Activated T-cell treated with anti-CD3 and anti-CD28 coated beads, Interleukin-2, amount 50 U/mL, for 4 hours (primary cell): ENCODE measurements around the gene TSPAN31. TPM values are rescaled to one million over a fixed set of nuclear protein-coding genes. Genes with fewer than 3 reads are reported as not detected.

Source experiments
- ATAC-seq, 2 donors: fragments of 200-7000 bp; cut with Tn5 transposase; one replicate each; pipeline ENCODE4 v1.10.0; 2021
- DNase-seq: peaks from one replicate; pipeline ENCODE4 v3.0.0-alpha.2; 2020
- H3K27me3 Mint-ChIP-seq: one replicate; pipeline ENCODE4 v1.8.0; 2021; ENCODE audit warnings: low read depth, mixed read lengths
- H3K36me3 Mint-ChIP-seq: one replicate; pipeline ENCODE4 v1.8.0; 2022; ENCODE audit warnings: mixed read lengths; ENCODE audit not compliant: insufficient read depth
- H3K4me1 Mint-ChIP-seq: one replicate; pipeline ENCODE4 v1.8.0; 2021; ENCODE audit warnings: low read depth, mixed read lengths
- H3K4me3 Mint-ChIP-seq: one replicate; pipeline ENCODE4 v1.8.0; 2021; ENCODE audit warnings: mild to moderate bottlenecking, moderate library complexity, mixed read lengths
- H3K9me3 Mint-ChIP-seq: one replicate; pipeline ENCODE4 v1.8.0; 2021; ENCODE audit warnings: mixed read lengths
- total RNA-seq, 3 donors: library from RNA; stranded (reverse); gene quantifications; one replicate each; pipeline ENCODE4 v1.2.1, GENCODE V29; 2021

TSPAN31 gene
- total RNA-seq, 3 donors from 2014 or later: 11.5 to 14.9 (median 14.0) TPM

GRCh38 chr12:57726884-57727757, 17.7 kb upstream of the TSPAN31 start:
- Mint-ChIP-seq H3K4me3 (no peak overlapping the region), H3K36me3 (peaks cover 33% of the 10 kb centered on the region), H3K4me1 (peaks cover 7% of the 10 kb centered on the region), H3K9me3 (no peaks in the 10 kb centered on the region), H3K27me3 (no peaks in the 10 kb centered on the region)
- DNase-seq: no peak
- ATAC-seq: no peak

- Mint-ChIP-seq H3K27me3 (no peaks in the 10 kb centered on the region), H3K36me3 (peaks cover 40% of the 10 kb centered on the region), H3K4me3 (no peak overlapping the region), H3K9me3 (no peaks in the 10 kb centered on the region), H3K4me1 (peaks cover 7% of the 10 kb centered on the region)
- ATAC-seq (no peak), DNase-seq (no peak)
These were observed 17.0 kb upstream of the TSPAN31 start for GRCh38 chr12:57727758-57728395.

GRCh38 chr12:57729321-57729844, 15.5 kb upstream of the TSPAN31 start:
- Mint-ChIP-seq H3K9me3 (no peaks in the 10 kb centered on the region), H3K4me3 (no peak overlapping the region), H3K27me3 (no peaks in the 10 kb centered on the region), H3K4me1 (peaks cover 7% of the 10 kb centered on the region), H3K36me3 (peaks cover 45% of the 10 kb centered on the region)
- no peak for ATAC-seq
- no peak for DNase-seq

GRCh38 chr12:57730336-57731067, 14.3 kb upstream of the TSPAN31 start:
- Mint-ChIP-seq H3K4me1 (peaks cover 4% of the 10 kb centered on the region), H3K36me3 (peaks cover 52% of the 10 kb centered on the region), H3K9me3 (no peaks in the 10 kb centered on the region), H3K27me3 (no peaks in the 10 kb centered on the region), H3K4me3 (no peak overlapping the region)
- ATAC-seq (no peak), DNase-seq (no peak)

- Mint-ChIP-seq H3K4me3 (no peak overlapping the region), H3K4me1 (peaks cover 8% of the 10 kb centered on the region), H3K9me3 (no peaks in the 10 kb centered on the region), H3K36me3 (peaks cover 52% of the 10 kb centered on the region), H3K27me3 (no peaks in the 10 kb centered on the region)
- DNase-seq (no peak), ATAC-seq (no peak)
These were observed 13.3 kb upstream of the TSPAN31 start for GRCh38 chr12:57731411-57732080.

- no peak for ATAC-seq
- peaks cover 12% of the 10 kb centered on the region for H3K4me1 Mint-ChIP-seq
- no peaks in the 10 kb centered on the region for H3K27me3 Mint-ChIP-seq
- DNase-seq: no peak
- H3K4me3 Mint-ChIP-seq: no peak overlapping the region
- peaks cover 56% of the 10 kb centered on the region for H3K36me3 Mint-ChIP-seq
- H3K9me3 Mint-ChIP-seq: no peaks in the 10 kb centered on the region
These were observed 12.6 kb upstream of the TSPAN31 start for GRCh38 chr12:57732270-57732669.

GRCh38 chr12:57732726-57733593, 11.9 kb upstream of the TSPAN31 start:
- DNase-seq (no peak), ATAC-seq (no peak)
- H3K36me3 Mint-ChIP-seq: peaks cover 53% of the 10 kb centered on the region
- H3K27me3 Mint-ChIP-seq: no peaks in the 10 kb centered on the region
- H3K9me3 Mint-ChIP-seq: no peaks in the 10 kb centered on the region
- peaks cover 12% of the 10 kb centered on the region for H3K4me1 Mint-ChIP-seq
- H3K4me3 Mint-ChIP-seq: no peak overlapping the region

GRCh38 chr12:57733928-57734327, 10.9 kb upstream of the TSPAN31 start:
- peaks cover 13% of the 10 kb centered on the region for H3K4me1 Mint-ChIP-seq
- DNase-seq (no peak), ATAC-seq (no peak)
- H3K9me3 Mint-ChIP-seq: no peaks in the 10 kb centered on the region
- peaks cover 48% of the 10 kb centered on the region for H3K36me3 Mint-ChIP-seq
- H3K27me3 Mint-ChIP-seq: no peaks in the 10 kb centered on the region
- H3K4me3 Mint-ChIP-seq: no peak overlapping the region

GRCh38 chr12:57734591-57734990, 10.2 kb upstream of the TSPAN31 start:
- Mint-ChIP-seq H3K36me3 (peaks cover 50% of the 10 kb centered on the region), H3K4me1 (peaks cover 20% of the 10 kb centered on the region), H3K4me3 (no peak overlapping the region), H3K9me3 (no peaks in the 10 kb centered on the region), H3K27me3 (no peaks in the 10 kb centered on the region)
- DNase-seq (no peak), ATAC-seq (no peak)

- peaks cover 26% of the 10 kb centered on the region for H3K4me1 Mint-ChIP-seq
These were observed 9.5 kb upstream of the TSPAN31 start for GRCh38 chr12:57735198-57735855.

GRCh38 chr12:57735952-57736740, 8.7 kb upstream of the TSPAN31 start:
- H3K9me3 Mint-ChIP-seq: no peaks in the 10 kb centered on the region
- no peak for ATAC-seq
- DNase-seq: no peak
- H3K36me3 Mint-ChIP-seq: peaks cover 41% of the 10 kb centered on the region
- peak overlapping the region; percentile 26 for H3K4me3 Mint-ChIP-seq
- peaks cover 32% of the 10 kb centered on the region for H3K4me1 Mint-ChIP-seq
- no peaks in the 10 kb centered on the region for H3K27me3 Mint-ChIP-seq

More at GRCh38 chr12:57735198-57735855, 9.5 kb upstream of the TSPAN31 start:
- H3K9me3 Mint-ChIP-seq: no peaks in the 10 kb centered on the region
- H3K27me3 Mint-ChIP-seq: no peaks in the 10 kb centered on the region
- ATAC-seq (no peak), DNase-seq (no peak)
- H3K36me3 Mint-ChIP-seq: peaks cover 47% of the 10 kb centered on the region
- H3K4me3 Mint-ChIP-seq: no peak overlapping the region

- Mint-ChIP-seq H3K9me3 (no peaks in the 10 kb centered on the region), H3K4me3 (no peak overlapping the region), H3K4me1 (peaks cover 38% of the 10 kb centered on the region), H3K27me3 (no peaks in the 10 kb centered on the region), H3K36me3 (peaks cover 34% of the 10 kb centered on the region)
- no peak for DNase-seq
- no peak for ATAC-seq
These were observed 7.9 kb upstream of the TSPAN31 start for GRCh38 chr12:57736741-57737466.
